GM18505 (cell line): ENCODE results near the gene KIAA1671.

ENCODE experiments used
- ATAC-seq: cut with Tn5 transposase; IDR thresholded peaks from one replicate; pipeline ENCODE4 v1.9.1; 2021; ENCODE audit not compliant: unreplicated experiment
- POLR2A ChIP-seq: IDR thresholded peaks from 4 replicates; pipeline ENCODE4 v1.6.1; 2011; ENCODE audit warnings: borderline replicate concordance; ENCODE audit not compliant: insufficient read depth, insufficient read length; ENCODE audit errors: extremely low read depth

Gene KIAA1671

GRCh38 chr22:24961217-24961844, 8.8 kb downstream of the KIAA1671 start:
- TF ChIP-seq POLR2A, result no peak
- no peak for ATAC-seq

- no peak for ATAC-seq
- no peak for TF ChIP-seq POLR2A
These were observed 9.6 kb downstream of the KIAA1671 start for GRCh38 chr22:24962094-24962493.

GRCh38 chr22:24962835-24963234, 10.3 kb downstream of the KIAA1671 start:
- TF ChIP-seq POLR2A, result no peak
- ATAC-seq, result no peak

- ATAC-seq, result no peak
- no peak for TF ChIP-seq POLR2A
These were observed 11.9 kb downstream of the KIAA1671 start for GRCh38 chr22:24964441-24964840.

- no peak for TF ChIP-seq POLR2A
- no peak for ATAC-seq
These were observed 13.5 kb downstream of the KIAA1671 start for GRCh38 chr22:24965822-24966626.

- no peak for TF ChIP-seq POLR2A
- ATAC-seq, result no peak
These were observed 15.6 kb downstream of the KIAA1671 start for GRCh38 chr22:24968066-24968561.

GRCh38 chr22:24969560-24970301, 17.2 kb downstream of the KIAA1671 start:
- TF ChIP-seq POLR2A, result no peak
- ATAC-seq, result no peak

- no peak for ATAC-seq
These were observed 19.9 kb downstream of the KIAA1671 start for GRCh38 chr22:24972369-24972768.

GRCh38 chr22:24973872-24974271, 21.4 kb downstream of the KIAA1671 start:
- no peak for ATAC-seq
- TF ChIP-seq POLR2A, result no peak

More at GRCh38 chr22:24972369-24972768, 19.9 kb downstream of the KIAA1671 start:
- TF ChIP-seq POLR2A, result no peak

- no peak for ATAC-seq
- TF ChIP-seq POLR2A, result no peak
These were observed 22.7 kb downstream of the KIAA1671 start for GRCh38 chr22:24975125-24975640.

GRCh38 chr22:24975813-24976341, 23.4 kb downstream of the KIAA1671 start:
- ATAC-seq, result no peak

GRCh38 chr22:24976442-24977218, 24.1 kb downstream of the KIAA1671 start:
- TF ChIP-seq POLR2A, result no peak
- no peak for ATAC-seq

More at GRCh38 chr22:24975813-24976341, 23.4 kb downstream of the KIAA1671 start:
- TF ChIP-seq POLR2A, result no peak
